Lower leg skin (tissue), 3 donors: Measurements from ENCODE around the gene SNCG.

Source experiments
- POLR2A ChIP-seq, 2 donors: fragments of 450-650 bp; IDR thresholded peaks; one replicate each; pipeline ENCODE4 v1.6.1; 2016 to 2017; ENCODE audit warnings: antibody characterized with exemption in 2 of 2, mild to moderate bottlenecking in 1 of 2, moderate library complexity in 1 of 2
- TF ChIP-seq, protein P1 (sequence below), 3 donors: fragments of 450-650 bp; IDR thresholded peaks; one replicate each; pipeline ENCODE4 v1.5.1; 2016; ENCODE audit warnings: antibody characterized with exemption in 3 of 3, mild to moderate bottlenecking in 3 of 3, moderate library complexity in 2 of 3

DNA sequence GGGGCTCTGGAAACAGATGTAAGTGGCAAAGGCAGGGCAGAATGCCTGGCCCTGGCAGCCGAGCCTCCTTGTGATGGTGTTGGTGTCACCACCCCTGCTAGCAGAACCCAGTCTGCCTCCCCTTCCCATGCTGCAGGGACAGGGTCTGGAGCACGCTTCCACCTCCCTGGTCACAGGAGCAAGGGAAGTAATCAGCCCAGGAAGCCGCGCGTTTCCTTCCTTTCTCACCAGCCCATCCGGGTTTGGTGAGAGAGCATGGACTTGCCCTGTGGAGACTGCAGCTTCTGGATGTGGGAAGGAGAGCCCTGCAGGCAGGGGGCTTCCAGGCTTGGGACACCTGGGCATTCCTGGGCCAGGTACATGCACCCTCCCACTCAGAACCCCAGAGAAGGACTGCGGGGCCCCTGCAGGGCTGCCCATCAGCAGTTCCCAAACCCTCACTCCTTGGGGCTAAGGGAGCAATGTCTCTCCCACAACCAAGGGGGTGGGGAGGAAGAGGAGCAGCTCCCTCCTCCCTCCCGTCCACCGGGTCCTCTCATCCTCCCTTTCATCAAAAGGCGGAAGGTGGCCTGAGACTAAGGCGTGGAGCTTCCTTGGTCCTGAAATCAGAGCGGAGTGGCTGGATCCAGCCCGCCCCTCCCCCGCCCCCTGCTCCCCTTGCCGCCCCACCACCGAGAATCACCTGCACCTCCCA lies 2.8 kb upstream of the SNCG start:
- TF ChIP-seq POLR2A (IDR thresholded peaks at IDR 0.05) = no peak
- TF ChIP-seq, protein P1, sequence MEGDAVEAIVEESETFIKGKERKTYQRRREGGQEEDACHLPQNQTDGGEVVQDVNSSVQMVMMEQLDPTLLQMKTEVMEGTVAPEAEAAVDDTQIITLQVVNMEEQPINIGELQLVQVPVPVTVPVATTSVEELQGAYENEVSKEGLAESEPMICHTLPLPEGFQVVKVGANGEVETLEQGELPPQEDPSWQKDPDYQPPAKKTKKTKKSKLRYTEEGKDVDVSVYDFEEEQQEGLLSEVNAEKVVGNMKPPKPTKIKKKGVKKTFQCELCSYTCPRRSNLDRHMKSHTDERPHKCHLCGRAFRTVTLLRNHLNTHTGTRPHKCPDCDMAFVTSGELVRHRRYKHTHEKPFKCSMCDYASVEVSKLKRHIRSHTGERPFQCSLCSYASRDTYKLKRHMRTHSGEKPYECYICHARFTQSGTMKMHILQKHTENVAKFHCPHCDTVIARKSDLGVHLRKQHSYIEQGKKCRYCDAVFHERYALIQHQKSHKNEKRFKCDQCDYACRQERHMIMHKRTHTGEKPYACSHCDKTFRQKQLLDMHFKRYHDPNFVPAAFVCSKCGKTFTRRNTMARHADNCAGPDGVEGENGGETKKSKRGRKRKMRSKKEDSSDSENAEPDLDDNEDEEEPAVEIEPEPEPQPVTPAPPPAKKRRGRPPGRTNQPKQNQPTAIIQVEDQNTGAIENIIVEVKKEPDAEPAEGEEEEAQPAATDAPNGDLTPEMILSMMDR (IDR thresholded peaks at IDR 0.05) = no peak
